AG08396 (cell line): Measurements from ENCODE around the gene RALGPS2.
"Not testable (repeated sequence)": the region's sequence is repeated elsewhere in the genome, so short reads cannot be mapped to it uniquely, and the experiment has no call there.

Experiments used
- DNase-seq: peaks from one replicate; pipeline ENCODE4 v3.0.0; 2012; ENCODE audit warnings: low spot score, mixed read lengths

Gene RALGPS2

GRCh38 chr1:178724376-178724727 is 692 bp upstream of the RALGPS2 start:
- DNase-seq = no peak

GRCh38 chr1:178725466-178726086 is 532 bp downstream of the RALGPS2 start:
- DNase-seq = peak; percentile 66

GRCh38 chr1:178726087-178726517 is 1.1 kb downstream of the RALGPS2 start:
- peak; percentile 62 for DNase-seq

GRCh38 chr1:178726545-178726944 is 1.5 kb downstream of the RALGPS2 start:
- DNase-seq = no peak

GRCh38 chr1:178727014-178727895 is 2.2 kb downstream of the RALGPS2 start:
- no peak for DNase-seq

GRCh38 chr1:178733972-178734371 is 8.9 kb downstream of the RALGPS2 start:
- no peak for DNase-seq

GRCh38 chr1:178738780-178739179 is 13.7 kb downstream of the RALGPS2 start:
- DNase-seq = no peak

GRCh38 chr1:178739285-178740045 is 14.4 kb downstream of the RALGPS2 start:
- peak; percentile 19 for DNase-seq

GRCh38 chr1:178740491-178740890 is 15.4 kb downstream of the RALGPS2 start:
- no peak for DNase-seq

- no peak for DNase-seq
Measured at GRCh38 chr1:178740924-178741323, 15.9 kb downstream of the RALGPS2 start.

GRCh38 chr1:178743801-178744200 is 18.8 kb downstream of the RALGPS2 start:
- DNase-seq = no peak

GRCh38 chr1:178745260-178745659 is 20.2 kb downstream of the RALGPS2 start:
- DNase-seq = no peak

GRCh38 chr1:178746345-178746744 is 21.3 kb downstream of the RALGPS2 start:
- DNase-seq = no peak

- DNase-seq = not testable (repeated sequence)
Measured at GRCh38 chr1:178747361-178747760, 22.3 kb downstream of the RALGPS2 start.

GRCh38 chr1:178749581-178750166 is 24.6 kb downstream of the RALGPS2 start:
- DNase-seq = no peak

GRCh38 chr1:178751046-178751445 is 26.0 kb downstream of the RALGPS2 start:
- DNase-seq = no peak

GRCh38 chr1:178752891-178753290 is 27.8 kb downstream of the RALGPS2 start:
- no peak for DNase-seq

- DNase-seq = not testable (repeated sequence)
Measured at GRCh38 chr1:178754655-178755256, 29.7 kb downstream of the RALGPS2 start.

- DNase-seq = peak; percentile 16
Measured at GRCh38 chr1:178768423-178768822, 43.4 kb downstream of the RALGPS2 start.

- no peak for DNase-seq
Measured at GRCh38 chr1:178772952-178773351, 47.9 kb downstream of the RALGPS2 start.

GRCh38 chr1:178774263-178774662 is 49.2 kb downstream of the RALGPS2 start:
- no peak for DNase-seq

GRCh38 chr1:178776553-178776952 is 51.5 kb downstream of the RALGPS2 start:
- DNase-seq = no peak
